CD8-positive, alpha-beta memory T cell (primary cell): ENCODE data around the gene PBX2. TPM values are rescaled to one million over a fixed set of nuclear protein-coding genes. Genes with fewer than 3 reads are reported as not detected.
A peak's percentile ranks its signal among the peaks of the same experiment; 100 is the strongest.

Experiments used
- CTCF ChIA-PET: fragments of 350-600 bp; sonication (Branson Sonifier 250); formaldehyde crosslinking; loops from one replicate; lab custom pipeline; 2021; ENCODE audit warnings: antibody characterized with exemption; lab: Charles Lee
- POLR2A ChIA-PET: fragments of 350-600 bp; sonication (Branson Sonifier 250); formaldehyde crosslinking; loops from one replicate; lab custom pipeline; 2021; ENCODE audit warnings: antibody characterized with exemption; lab: Charles Lee
- DNase-seq, 5 donors: peaks; one replicate each; pipeline versions ENCODE4 v3.0.0 to v3.0.0-alpha.2; 2020 to 2022; ENCODE audit warnings: mixed read lengths in 1 of 5
- H3K27ac ChIP-seq: one replicate; pipeline ENCODE4 v1.7.0; 2013; ENCODE audit warnings: low read depth, mild to moderate bottlenecking, low read length, moderate library complexity
- H3K27me3 ChIP-seq: 2 replicates; pipeline ENCODE4 v1.7.0; 2013; ENCODE audit warnings: low read length, mild to moderate bottlenecking; ENCODE audit not compliant: insufficient read depth, poor library complexity, severe bottlenecking
- H3K36me3 ChIP-seq: 2 replicates; pipeline ENCODE4 v1.7.0; 2013; ENCODE audit warnings: mild to moderate bottlenecking, low read length, moderate library complexity; ENCODE audit not compliant: insufficient read depth
- H3K4me1 ChIP-seq: 2 replicates; pipeline ENCODE4 v1.7.0; 2013; ENCODE audit warnings: mild to moderate bottlenecking, low read length, moderate library complexity; ENCODE audit not compliant: insufficient read depth
- H3K4me3 ChIP-seq: 2 replicates; pipeline ENCODE4 v1.7.0; 2013; ENCODE audit warnings: mild to moderate bottlenecking, low read length
- H3K9me3 ChIP-seq: 2 replicates; pipeline ENCODE4 v1.7.0; 2013; ENCODE audit warnings: mild to moderate bottlenecking, low read length
- H3K27ac Mint-ChIP-seq, 8 donors: one replicate each; pipeline ENCODE4 v1.8.0; 2020 to 2021; ENCODE audit warnings: mixed read lengths in 8 of 8, mild to moderate bottlenecking in 6 of 8, inconsistent platforms in 3 of 8, moderate library complexity in 3 of 8
- H3K27me3 Mint-ChIP-seq, 2 donors: one replicate each; pipeline ENCODE4 v1.8.0; 2020 to 2021; ENCODE audit warnings: mixed read lengths in 2 of 2, mild to moderate bottlenecking in 1 of 2, moderate library complexity in 1 of 2
- H3K36me3 Mint-ChIP-seq, 3 donors: one replicate each; pipeline ENCODE4 v1.8.0; 2020 to 2021; ENCODE audit warnings: mixed read lengths in 3 of 3, inconsistent platforms in 1 of 3, mild to moderate bottlenecking in 1 of 3
- H3K4me1 Mint-ChIP-seq, 3 donors: one replicate each; pipeline ENCODE4 v1.8.0; 2020 to 2021; ENCODE audit warnings: mixed read lengths in 3 of 3, inconsistent platforms in 1 of 3, mild to moderate bottlenecking in 1 of 3
- H3K4me3 Mint-ChIP-seq, 7 donors: one replicate each; pipeline ENCODE4 v1.8.0; 2020 to 2021; ENCODE audit warnings: mixed read lengths in 7 of 7, mild to moderate bottlenecking in 6 of 7, moderate library complexity in 4 of 7, inconsistent platforms in 2 of 7
- H3K9me3 Mint-ChIP-seq, 5 donors: one replicate each; pipeline ENCODE4 v1.8.0; 2020 to 2022; ENCODE audit warnings: mixed read lengths in 5 of 5, mild to moderate bottlenecking in 3 of 5, moderate library complexity in 2 of 5, inconsistent platforms in 1 of 5
- polyA plus RNA-seq: library from polyadenylated mRNA; unstranded; fragments of 300-500 nt; fragmentation: Illumina TruSeq; gene quantifications from one replicate; pipeline ENCODE4 v1.2.3, GENCODE V29; 2021
- total RNA-seq, 2 experiments: library from RNA; stranded (reverse); gene quantifications; one replicate each; pipeline ENCODE4 v1.2.3, GENCODE V29; 2021

Gene PBX2
- total and polyA plus RNA-seq, 3 experiments from 2014 or later: 2.2 to 69.4 (median 63.5) TPM

GRCh38 chr6:32178547-32179440 lies 11.2 kb downstream of the PBX2 start:
- ChIA-PET CTCF (interaction anchor here (0.7 to 2.1 kb wide), 4 partner anchors 10 to 24 kb away, joined by 3 to 19 read pairs (median 4); partner anchors contain the start of gene GPSM3), POLR2A (interaction anchor here (2.4 to 4.4 kb wide), 3 partner anchors 11 to 17 kb away, joined by 17 to 20 read pairs (median 17); partner anchors contain the start of genes GPSM3 and PBX2)
- Histone ChIP-seq H3K36me3 (peaks cover 8% of the 10 kb centered on the region), H3K4me3 (peak overlapping the region; percentile 75), H3K27me3 (no peaks in the 10 kb centered on the region), H3K27ac (peak overlapping the region; percentile 93), H3K4me1 (peaks cover 56% of the 10 kb centered on the region), H3K9me3 (no peaks in the 10 kb centered on the region)
- Mint-ChIP-seq H3K4me1 (peaks cover 56 to 73% (median 71%) of the 10 kb centered on the region in 3 donors), H3K36me3 (peaks cover 4 to 52% (median 13%) of the 10 kb centered on the region in 3 donors), H3K4me3 (peak overlapping the region; percentile 82 to 99 (median 95)), H3K9me3 (no peaks in the 10 kb centered on the region), H3K27me3 (no peaks in the 10 kb centered on the region), H3K27ac (peak overlapping the region; percentile 92 to 99 (median 98))
- DNase-seq: no peak

- Mint-ChIP-seq H3K36me3 (peaks cover 4 to 44% (median 13%) of the 10 kb centered on the region in 3 donors), H3K27me3 (no peaks in the 10 kb centered on the region), H3K4me3 (peak within 1 kb of the TSS; percentile 82 to 99 (median 95)), H3K4me1 (peaks cover 61 to 79% (median 78%) of the 10 kb centered on the region in 3 donors), H3K9me3 (no peaks in the 10 kb centered on the region), H3K27ac (peak within 1 kb of the TSS; percentile 92 to 99 (median 98))
- peak; percentile 86 to 99 (median 97) for DNase-seq
- no peaks in the 10 kb centered on the region for H3K27me3 ChIP-seq
- ChIA-PET POLR2A (interaction anchor here (0.9 to 4.4 kb wide), 5 partner anchors 12 to 315 kb away, joined by 3 to 20 read pairs (median 17); partner anchors contain the start of genes GPSM3, NEU1 and PBX2), CTCF (interaction anchor here (0.8 to 2.5 kb wide), 5 partner anchors 12 to 1779 kb away, joined by 3 to 16 read pairs (median 4); partner anchors contain the start of genes GPSM3 and PBX2)
- H3K27ac ChIP-seq: peak within 1 kb of the TSS; percentile 93
- no peaks in the 10 kb centered on the region for H3K36me3 ChIP-seq
- peaks cover 63% of the 10 kb centered on the region for H3K4me1 ChIP-seq
- peak within 1 kb of the TSS; percentile 75 for H3K4me3 ChIP-seq
- no peaks in the 10 kb centered on the region for H3K9me3 ChIP-seq
Measured at GRCh38 chr6:32177788-32178546, 12.0 kb downstream of the PBX2 start, which contains the start of gene RNF5. Gene RNF5 (plus strand): TSS chr6:32178405. CDS start chr6:32178512, 107 bp downstream.

GRCh38 chr6:32177183-32177787 lies 12.7 kb downstream of the PBX2 start:
- peak overlapping the region; percentile 93 for H3K27ac ChIP-seq
- H3K4me3 ChIP-seq: peak overlapping the region; percentile 75
- peaks cover 69% of the 10 kb centered on the region for H3K4me1 ChIP-seq
- no peaks in the 10 kb centered on the region for H3K9me3 ChIP-seq
- peak in 1 of 5 donors; percentile 58 for DNase-seq
- Mint-ChIP-seq H3K27ac (peak overlapping the region; percentile 92 to 99 (median 98)), H3K27me3 (no peaks in the 10 kb centered on the region), H3K36me3 (peaks cover 4 to 37% (median 13%) of the 10 kb centered on the region in 3 donors), H3K4me1 (peaks cover 61 to 85% (median 80%) of the 10 kb centered on the region in 3 donors), H3K9me3 (no peaks in the 10 kb centered on the region), H3K4me3 (peak overlapping the region; percentile 82 to 99 (median 95))
- POLR2A ChIA-PET: interaction anchor here (0.9 to 4.4 kb wide), 4 partner anchors 13 to 315 kb away, joined by 3 to 20 read pairs (median 12); partner anchors contain the start of genes GPSM3, NEU1 and PBX2
- no peaks in the 10 kb centered on the region for H3K27me3 ChIP-seq
- CTCF ChIA-PET: interaction anchor here (0.8 to 2.5 kb wide), 4 partner anchors 13 to 1778 kb away, joined by 4 to 16 read pairs (median 6); partner anchors contain the start of gene PBX2
- H3K36me3 ChIP-seq: no peaks in the 10 kb centered on the region

GRCh38 chr6:32176476-32177182 lies 13.4 kb downstream of the PBX2 start:
- Histone ChIP-seq H3K4me1 (peaks cover 69% of the 10 kb centered on the region), H3K9me3 (no peaks in the 10 kb centered on the region), H3K27me3 (no peaks in the 10 kb centered on the region), H3K36me3 (no peaks in the 10 kb centered on the region), H3K27ac (peak overlapping the region; percentile 93), H3K4me3 (peak overlapping the region; percentile 75)
- Mint-ChIP-seq H3K27me3 (no peaks in the 10 kb centered on the region), H3K4me3 (peak overlapping the region; percentile 82 to 99 (median 95)), H3K36me3 (peaks cover 4 to 34% (median 13%) of the 10 kb centered on the region in 3 donors), H3K4me1 (peaks cover 61 to 85% (median 81%) of the 10 kb centered on the region in 3 donors), H3K27ac (peak overlapping the region; percentile 92 to 99 (median 98)), H3K9me3 (no peaks in the 10 kb centered on the region)
- ChIA-PET CTCF (interaction anchor here (0.7 to 2.5 kb wide), 4 partner anchors 14 to 58 kb away, joined by 3 to 16 read pairs (median 6); partner anchors contain the start of gene PBX2), POLR2A (interaction anchor here (0.7 to 4.4 kb wide), 6 partner anchors 14 to 82 kb away, joined by 4 to 20 read pairs (median 6); partner anchors contain the start of genes GPSM3 and PBX2)
- no peak for DNase-seq

- Histone ChIP-seq H3K36me3 (no peaks in the 10 kb centered on the region), H3K27ac (peak within 1 kb of the TSS; percentile 93), H3K4me1 (peaks cover 64% of the 10 kb centered on the region), H3K9me3 (no peaks in the 10 kb centered on the region), H3K4me3 (peak within 1 kb of the TSS; percentile 75), H3K27me3 (no peaks in the 10 kb centered on the region)
- peak within 1 kb of the TSS; percentile 82 to 99 (median 95) for H3K4me3 Mint-ChIP-seq
- POLR2A ChIA-PET: interaction anchor here (0.7 to 4.4 kb wide), 4 partner anchors 14 to 81 kb away, joined by 4 to 20 read pairs (median 5); partner anchors contain the start of gene PBX2
- CTCF ChIA-PET: interaction anchor here (0.7 to 2.5 kb wide), 3 partner anchors 14 to 47 kb away, joined by 3 to 16 read pairs (median 8); partner anchors contain the start of gene PBX2
- peaks cover 63 to 86% (median 80%) of the 10 kb centered on the region in 3 donors for H3K4me1 Mint-ChIP-seq
- H3K27ac Mint-ChIP-seq: peak within 1 kb of the TSS; percentile 92 to 99 (median 98)
- no peaks in the 10 kb centered on the region for H3K27me3 Mint-ChIP-seq
- no peaks in the 10 kb centered on the region for H3K9me3 Mint-ChIP-seq
- H3K36me3 Mint-ChIP-seq: peaks cover 4 to 34% (median 16%) of the 10 kb centered on the region in 3 donors
- peak; percentile 93 to 97 (median 94) for DNase-seq
Measured at GRCh38 chr6:32175711-32176475, 14.1 kb downstream of the PBX2 start, which contains the start of gene AGPAT1. Gene AGPAT1 (minus strand): TSS chr6:32176084. CDS start chr6:32171496, 4,588 bp downstream.

- Histone ChIP-seq H3K27ac (peak overlapping the region; percentile 93), H3K27me3 (no peaks in the 10 kb centered on the region), H3K9me3 (no peaks in the 10 kb centered on the region), H3K4me3 (peak overlapping the region; percentile 75), H3K4me1 (peaks cover 60% of the 10 kb centered on the region), H3K36me3 (no peaks in the 10 kb centered on the region)
- H3K9me3 Mint-ChIP-seq: no peaks in the 10 kb centered on the region
- peaks cover under 1 to 34% (median 10%) of the 10 kb centered on the region in 3 donors for H3K36me3 Mint-ChIP-seq
- POLR2A ChIA-PET: no interaction called here
- peak overlapping the region; percentile 11 to 94 (median 90) for H3K27ac Mint-ChIP-seq
- H3K27me3 Mint-ChIP-seq: no peaks in the 10 kb centered on the region
- peaks cover 58 to 80% (median 74%) of the 10 kb centered on the region in 3 donors for H3K4me1 Mint-ChIP-seq
- CTCF ChIA-PET: no interaction called here
- DNase-seq: no peak
- peak overlapping the region; percentile 80 to 99 (median 95) for H3K4me3 Mint-ChIP-seq
Measured at GRCh38 chr6:32175322-32175710, 14.7 kb downstream of the PBX2 start.
